NCI-H748 (cell line): Measurements from ENCODE around the gene PLEKHA7.
A peak's percentile ranks its signal among the peaks of the same experiment; 100 is the strongest.
"Not testable (repeated sequence)": the region's sequence is repeated elsewhere in the genome, so short reads cannot be mapped to it uniquely, and the experiment has no call there.

Experiments
- DNase-seq: peaks from one replicate; lab custom pipeline; 2025; ENCODE audit not compliant: unreplicated experiment; lab: John Stamatoyannopoulos, UW

Gene PLEKHA7

DNA sequence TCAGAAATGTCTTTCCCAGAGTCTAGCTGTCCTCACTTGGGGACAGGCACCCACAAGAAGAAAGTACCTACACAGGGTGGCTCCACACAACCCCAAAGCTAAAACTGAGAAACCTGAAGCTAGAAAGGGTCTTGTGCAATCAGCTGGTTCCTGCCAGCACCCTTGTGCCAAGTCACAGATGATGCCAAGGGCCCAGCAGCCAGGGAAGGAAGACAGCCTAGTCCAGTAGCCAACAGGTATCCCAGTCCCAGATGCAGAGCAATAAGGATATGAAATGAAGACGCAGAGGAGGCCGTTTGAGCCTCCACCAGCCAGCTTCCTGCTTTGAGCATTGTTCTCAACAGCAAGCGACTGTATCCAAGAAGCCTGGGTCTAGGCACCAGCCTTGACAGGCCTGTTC, 6.1 kb downstream of the PLEKHA7 start:
- DNase-seq: no peak

DNA sequence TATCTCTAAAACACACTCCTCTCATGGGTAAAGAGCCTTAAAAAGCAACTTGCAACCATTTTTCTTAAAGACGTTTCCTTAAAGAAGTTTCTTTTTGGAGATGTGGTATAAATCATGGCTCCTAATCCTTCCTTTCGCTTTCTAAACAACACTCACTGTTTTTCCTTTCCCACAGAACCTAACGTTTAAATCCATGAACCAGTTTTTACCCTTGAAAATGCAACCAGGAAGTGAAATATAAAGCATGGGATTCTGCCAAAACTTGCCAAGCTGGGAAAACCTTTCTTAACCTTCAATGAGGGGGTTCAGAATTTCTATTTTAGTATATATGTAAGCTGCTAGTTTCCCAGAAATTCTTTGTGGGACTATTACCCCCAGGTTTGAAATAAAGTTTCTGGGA, 8.6 kb downstream of the PLEKHA7 start:
- DNase-seq: no peak

GRCh38 chr11:17004486-17005148, 9.6 kb downstream of the PLEKHA7 start:
- no peak for DNase-seq

DNA sequence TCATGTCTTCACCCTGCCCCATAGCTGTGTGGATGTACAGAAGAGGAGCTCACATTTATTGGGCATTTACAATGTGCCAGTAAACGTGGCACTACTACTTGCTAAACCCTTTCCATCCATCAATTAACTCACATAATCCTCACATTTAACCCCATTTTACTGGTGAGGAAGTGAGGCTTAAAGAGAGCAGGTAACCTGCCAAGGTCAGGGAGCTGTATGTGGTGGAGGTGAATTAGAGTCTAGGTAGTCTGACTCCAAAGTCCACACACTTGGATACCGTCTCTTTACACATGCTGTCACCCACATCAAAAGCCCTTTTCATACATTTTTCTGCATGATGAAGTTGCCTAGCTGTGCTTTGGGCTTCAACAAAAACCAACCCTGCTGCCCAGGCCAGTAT, 10.8 kb downstream of the PLEKHA7 start:
- no peak for DNase-seq

- no peak for DNase-seq
Observed at GRCh38 chr11:17002543-17002942, 11.7 kb downstream of the PLEKHA7 start.

GRCh38 chr11:17001806-17002205, 12.4 kb downstream of the PLEKHA7 start:
- no peak for DNase-seq

DNA sequence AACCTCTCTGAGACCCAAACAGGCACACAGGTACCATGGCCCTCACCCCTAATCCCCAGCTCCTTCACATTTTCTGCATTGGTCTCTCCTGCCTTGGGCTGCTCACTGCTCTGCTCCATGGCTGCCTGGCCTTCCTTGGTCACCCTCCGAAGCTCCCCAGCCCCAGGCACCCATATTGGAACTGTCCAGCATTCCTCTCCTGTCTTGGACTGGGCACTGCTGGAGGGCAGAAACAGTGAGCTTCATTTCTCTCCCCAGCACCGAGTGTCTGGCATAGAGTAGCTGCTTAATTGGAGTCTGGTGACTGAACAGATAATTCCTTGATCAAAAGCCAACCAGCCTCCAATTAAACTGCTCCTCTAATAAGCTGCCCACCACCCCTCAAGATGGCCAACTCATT, 13.2 kb downstream of the PLEKHA7 start:
- no peak for DNase-seq

DNA sequence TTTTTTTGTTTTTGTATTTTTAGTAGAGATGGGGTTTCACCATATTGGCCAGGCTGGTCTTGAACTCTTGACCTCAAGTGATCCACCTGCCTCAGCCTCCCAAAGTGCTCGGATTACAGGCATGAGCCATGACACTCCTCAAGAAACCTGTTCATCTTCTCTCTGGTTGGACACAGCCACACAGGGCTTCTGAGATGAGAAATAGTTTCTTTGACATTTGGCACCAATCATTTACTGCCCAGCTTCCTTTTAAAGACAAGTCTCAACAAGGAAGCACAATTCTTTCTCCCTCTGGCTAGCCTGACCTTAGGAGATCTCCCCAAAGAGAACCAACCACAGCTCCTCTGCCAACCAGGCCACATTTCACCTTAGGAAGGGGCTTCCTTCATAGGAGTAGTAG, 14.0 kb downstream of the PLEKHA7 start:
- DNase-seq: not testable (repeated sequence)

- no peak for DNase-seq
Observed at GRCh38 chr11:16999116-16999515, 15.1 kb downstream of the PLEKHA7 start.

- DNase-seq: no peak
Observed at GRCh38 chr11:16997624-16998023, 16.6 kb downstream of the PLEKHA7 start.

DNA sequence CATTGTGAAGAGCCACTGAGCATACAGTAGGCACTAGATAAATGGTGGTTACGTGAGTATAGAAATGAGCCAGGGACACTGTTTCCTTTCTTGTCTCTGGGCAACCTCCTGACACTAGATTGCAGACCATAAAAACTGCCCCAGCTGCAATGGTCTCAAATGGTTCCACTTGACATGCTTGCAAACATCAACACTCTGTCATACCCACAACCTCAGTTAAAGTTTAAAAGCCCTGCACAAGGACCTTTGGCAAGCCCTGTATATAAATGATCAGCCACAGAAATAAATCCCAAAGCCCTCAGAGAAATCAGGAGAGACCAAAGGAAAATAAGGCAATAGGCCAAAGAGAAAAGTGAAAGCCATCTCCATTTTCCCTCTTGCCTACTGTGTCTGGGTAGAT, 20.7 kb downstream of the PLEKHA7 start:
- no peak for DNase-seq

DNA sequence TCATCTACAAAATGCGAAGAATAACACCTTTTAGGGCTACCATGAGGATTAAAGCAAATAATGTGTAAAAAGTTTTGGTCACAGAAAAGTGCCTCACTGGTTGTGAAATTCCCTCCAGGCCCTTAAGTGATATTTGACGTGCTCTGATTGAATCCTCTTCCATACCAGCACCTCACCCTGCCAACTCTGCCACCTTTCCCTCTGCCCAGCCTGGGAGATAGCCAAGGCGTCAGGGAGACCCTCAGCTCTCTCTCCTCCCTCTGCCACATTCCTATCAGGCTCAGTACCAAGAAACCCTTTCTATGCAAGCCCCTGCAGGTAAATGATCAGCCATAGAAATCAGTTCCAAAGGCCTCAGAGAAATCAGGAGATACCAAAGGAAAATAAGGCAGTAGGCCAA, 21.4 kb downstream of the PLEKHA7 start:
- no peak for DNase-seq

- peak; percentile 84 for DNase-seq
Observed at GRCh38 chr11:16989554-16989953, 24.7 kb downstream of the PLEKHA7 start.

GRCh38 chr11:16987205-16987568, 27.0 kb downstream of the PLEKHA7 start:
- no peak for DNase-seq

GRCh38 chr11:16986434-16987204, 27.6 kb downstream of the PLEKHA7 start:
- peak; percentile 16 for DNase-seq

DNA sequence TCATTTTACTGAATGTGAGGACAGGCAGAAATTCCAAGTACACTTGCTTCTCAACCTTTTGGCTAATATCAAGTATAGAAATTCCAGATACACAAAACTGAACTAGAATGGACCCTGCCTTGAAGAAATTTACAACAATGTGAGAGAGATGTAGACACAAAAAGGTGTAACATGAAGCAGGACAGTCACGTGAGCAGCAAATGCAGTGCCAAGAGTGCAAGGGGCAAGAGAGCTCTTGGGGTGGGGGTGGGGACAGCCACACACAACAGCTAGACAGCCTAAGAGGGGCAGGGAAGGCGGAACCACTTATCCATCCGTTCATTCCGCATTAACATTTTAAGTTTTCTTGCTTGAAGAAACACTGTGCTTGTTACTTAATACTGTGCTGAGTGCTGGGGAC, 28.9 kb downstream of the PLEKHA7 start:
- no peak for DNase-seq

DNA sequence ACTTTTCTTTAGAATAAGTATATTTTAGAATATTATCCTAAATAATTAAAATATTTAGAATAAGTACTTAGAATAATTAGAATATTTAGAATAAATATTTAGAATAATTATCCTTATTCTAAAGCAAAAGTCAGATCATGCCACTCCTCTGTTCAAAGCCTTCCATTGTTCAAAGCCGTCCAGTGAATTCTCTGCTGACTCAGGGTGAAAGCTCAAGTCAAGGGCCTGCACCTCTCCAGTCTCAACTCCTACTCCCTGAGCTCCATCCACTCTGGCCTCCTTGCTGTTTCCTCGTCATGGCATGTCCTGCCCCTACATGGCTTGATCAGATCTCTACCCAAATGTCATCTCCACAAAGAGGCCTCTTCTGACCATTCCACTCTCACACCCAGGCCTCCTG, 30.0 kb downstream of the PLEKHA7 start:
- DNase-seq: no peak

- no peak for DNase-seq
Observed at GRCh38 chr11:16982809-16983208, 31.4 kb downstream of the PLEKHA7 start.

DNA sequence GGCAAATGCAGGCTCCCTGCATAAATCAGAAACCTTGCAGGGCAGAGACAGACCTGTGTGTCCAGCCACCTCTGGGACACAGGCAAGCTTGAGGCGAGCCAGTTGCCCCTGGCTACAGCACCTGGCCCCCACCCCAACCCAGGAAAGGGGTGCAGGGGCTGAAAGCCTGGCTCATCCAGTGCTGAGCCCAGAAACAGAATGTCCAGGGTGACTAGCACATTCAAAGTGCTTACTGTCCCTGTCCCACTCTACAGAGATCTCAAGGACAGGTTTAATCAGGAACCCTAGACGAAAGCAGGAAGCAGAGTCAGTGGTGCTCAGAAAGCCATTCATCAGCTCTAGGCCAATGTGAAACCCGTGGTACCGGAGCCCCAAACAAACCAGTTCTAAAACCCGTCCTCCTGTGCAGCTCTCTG, 31.9 kb downstream of the PLEKHA7 start:
- no peak for DNase-seq

DNA sequence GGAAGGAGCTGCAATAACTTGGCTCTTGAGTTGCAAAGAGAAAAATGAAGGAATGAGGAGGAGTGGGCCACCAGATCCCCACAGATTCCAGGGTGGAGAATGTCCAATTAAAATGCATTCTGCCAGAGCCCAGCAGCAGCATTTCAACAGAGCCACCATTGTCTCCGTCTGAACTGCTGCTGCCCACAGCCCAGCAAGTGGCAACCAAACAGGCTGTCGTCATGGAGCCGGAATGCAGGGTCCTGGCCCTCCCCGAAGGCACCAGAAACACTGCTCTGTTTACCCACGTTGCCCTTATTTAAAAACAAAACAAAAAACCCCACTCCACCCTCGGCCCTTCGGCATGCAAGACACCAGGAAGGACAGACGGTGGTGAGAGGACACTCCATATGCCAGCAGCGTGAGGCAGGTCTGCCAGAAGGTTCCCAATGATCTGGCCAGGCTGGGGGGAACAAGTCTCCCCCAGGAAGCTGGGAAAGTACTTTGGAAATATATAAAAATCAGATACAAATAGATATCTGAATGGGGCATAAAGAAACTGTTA, 32.5 kb downstream of the PLEKHA7 start:
- peak; percentile 85 for DNase-seq

GRCh38 chr11:16979703-16980622, 34.3 kb downstream of the PLEKHA7 start:
- no peak for DNase-seq

GRCh38 chr11:16977994-16978315, 36.3 kb downstream of the PLEKHA7 start:
- DNase-seq: no peak
